NCI-H526 (cell line): ENCODE data around the gene ANKRD12.
A peak's percentile ranks its signal among the peaks of the same experiment; 100 is the strongest.
"Not testable (repeated sequence)": the region's sequence is repeated elsewhere in the genome, so short reads cannot be mapped to it uniquely, and the experiment has no call there.

Experiments used
- DNase-seq, 2 experiments: peaks; one replicate each; lab custom pipeline; 2025; lab: John Stamatoyannopoulos, UW

ANKRD12 gene

GRCh38 chr18:9146224-9146623, 9.6 kb downstream of the ANKRD12 start:
- no peak for DNase-seq

GRCh38 chr18:9147440-9148202, 11.0 kb downstream of the ANKRD12 start:
- peak in 1 of 2 experiments; percentile 42 for DNase-seq

- no peak for DNase-seq
Observed at GRCh38 chr18:9148203-9148552, 11.6 kb downstream of the ANKRD12 start.

- no peak for DNase-seq
Observed at GRCh38 chr18:9150121-9150520, 13.5 kb downstream of the ANKRD12 start.

GRCh38 chr18:9153256-9153655, 16.7 kb downstream of the ANKRD12 start:
- no peak for DNase-seq

GRCh38 chr18:9156604-9157249, 20.1 kb downstream of the ANKRD12 start:
- no peak for DNase-seq

GRCh38 chr18:9157806-9158205, 21.2 kb downstream of the ANKRD12 start:
- no peak for DNase-seq

- DNase-seq, result no peak
Observed at GRCh38 chr18:9160014-9160413, 23.4 kb downstream of the ANKRD12 start.

- not testable (repeated sequence) for DNase-seq
Observed at GRCh38 chr18:9162663-9163062, 26.1 kb downstream of the ANKRD12 start.

GRCh38 chr18:9164149-9164548, 27.6 kb downstream of the ANKRD12 start:
- DNase-seq, result not testable (repeated sequence)

- DNase-seq, result not testable (repeated sequence)
Observed at GRCh38 chr18:9165883-9166282, 29.3 kb downstream of the ANKRD12 start.

GRCh38 chr18:9169515-9169914, 32.9 kb downstream of the ANKRD12 start:
- not testable (repeated sequence) for DNase-seq

- DNase-seq, result not testable (repeated sequence)
Observed at GRCh38 chr18:9171919-9172318, 35.3 kb downstream of the ANKRD12 start.

GRCh38 chr18:9172506-9173127, 36.0 kb downstream of the ANKRD12 start:
- DNase-seq, result no peak

- DNase-seq, result no peak
Observed at GRCh38 chr18:9173770-9174233, 37.2 kb downstream of the ANKRD12 start.

- DNase-seq, result no peak
Observed at GRCh38 chr18:9174302-9174701, 37.7 kb downstream of the ANKRD12 start.

- DNase-seq, result no peak
Observed at GRCh38 chr18:9175115-9175514, 38.5 kb downstream of the ANKRD12 start.

- DNase-seq, result no peak
Observed at GRCh38 chr18:9177031-9177430, 40.5 kb downstream of the ANKRD12 start.

- DNase-seq, result no peak
Observed at GRCh38 chr18:9177466-9177865, 40.9 kb downstream of the ANKRD12 start.

GRCh38 chr18:9178557-9178956, 42.0 kb downstream of the ANKRD12 start:
- DNase-seq, result no peak

GRCh38 chr18:9181275-9181674, 44.7 kb downstream of the ANKRD12 start:
- no peak for DNase-seq

GRCh38 chr18:9182852-9183399, 46.3 kb downstream of the ANKRD12 start:
- no peak for DNase-seq
